Urothelium cell line (cell line): ENCODE measurements around the gene NIPAL4.

Experiments
- DNase-seq: peaks from one replicate; pipeline ENCODE4 v3.0.0; 2011; ENCODE audit warnings: low spot score, mixed read lengths
- FAIRE-seq: peaks from 2 replicates; lab custom pipeline; 2011; peaks lifted over from hg19 to GRCh38; lab: Jason Lieb, UNC

Gene NIPAL4

DNA sequence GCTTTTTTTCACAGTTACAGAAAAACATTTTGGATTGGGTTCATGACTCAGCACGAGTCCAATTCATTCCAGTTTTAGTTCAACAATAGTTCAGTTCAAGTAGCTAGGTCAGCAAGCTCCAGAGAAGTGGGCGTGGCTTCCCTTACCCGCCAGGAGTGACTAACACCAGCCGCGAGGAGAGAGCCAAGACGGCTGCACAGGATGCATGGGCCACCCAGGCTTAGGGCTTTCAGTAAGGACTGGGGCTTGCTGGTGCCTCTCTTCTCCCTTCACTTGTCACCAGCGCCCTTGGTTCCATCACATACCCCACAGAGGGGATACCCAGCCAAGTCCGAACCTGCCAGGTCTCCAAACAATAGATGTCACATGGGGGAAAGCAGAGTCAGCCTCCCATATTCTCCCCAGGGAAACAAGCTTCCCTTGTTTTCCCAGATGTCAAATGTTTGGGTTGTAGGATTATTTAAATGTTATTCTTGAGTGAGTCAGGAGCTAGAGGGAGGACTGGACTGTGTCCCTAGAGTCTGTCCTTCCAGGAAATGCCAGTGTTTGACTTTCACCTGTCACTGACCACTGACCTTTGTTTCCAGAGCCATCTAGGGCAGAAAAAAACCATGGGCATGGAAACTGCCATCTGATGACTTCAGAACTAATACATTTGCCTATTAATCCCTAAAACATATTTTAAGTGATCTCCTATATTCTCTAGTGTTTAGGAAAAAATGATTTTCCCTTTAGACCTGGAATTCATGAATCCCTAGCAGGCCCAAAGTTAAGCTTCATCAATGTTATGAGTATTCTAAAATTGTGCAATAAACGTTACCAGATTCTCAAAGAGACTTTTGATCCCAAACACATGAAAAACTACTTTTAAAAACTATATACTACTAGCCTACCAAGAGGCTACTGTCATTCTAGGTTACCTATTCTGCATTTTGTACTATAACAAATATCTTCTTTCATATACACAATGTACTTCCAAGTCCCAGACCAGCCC, 51.9 kb downstream of the NIPAL4 start:
- FAIRE-seq (no peak), DNase-seq (peak; percentile 92)

DNA sequence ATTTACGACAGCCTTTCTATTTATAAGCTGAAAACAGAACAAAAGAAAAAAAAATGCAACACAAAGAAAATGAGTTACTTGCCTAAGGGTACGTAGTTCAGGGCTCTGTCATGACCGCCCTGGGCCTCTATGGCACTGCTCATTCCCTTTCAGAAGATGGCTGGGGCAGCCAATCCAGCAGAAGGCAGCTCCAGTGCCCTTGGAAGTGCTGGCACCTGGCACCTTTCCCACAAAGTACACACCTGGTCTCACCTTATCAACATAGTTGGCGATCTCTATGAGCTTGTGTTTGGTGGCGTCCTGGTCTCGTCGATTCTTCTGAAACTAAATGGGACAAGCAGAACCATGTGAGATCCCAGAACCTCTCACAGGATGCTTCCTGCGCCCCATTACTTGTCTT, 53.2 kb downstream of the NIPAL4 start:
- FAIRE-seq: no peak
- no peak for DNase-seq

DNA sequence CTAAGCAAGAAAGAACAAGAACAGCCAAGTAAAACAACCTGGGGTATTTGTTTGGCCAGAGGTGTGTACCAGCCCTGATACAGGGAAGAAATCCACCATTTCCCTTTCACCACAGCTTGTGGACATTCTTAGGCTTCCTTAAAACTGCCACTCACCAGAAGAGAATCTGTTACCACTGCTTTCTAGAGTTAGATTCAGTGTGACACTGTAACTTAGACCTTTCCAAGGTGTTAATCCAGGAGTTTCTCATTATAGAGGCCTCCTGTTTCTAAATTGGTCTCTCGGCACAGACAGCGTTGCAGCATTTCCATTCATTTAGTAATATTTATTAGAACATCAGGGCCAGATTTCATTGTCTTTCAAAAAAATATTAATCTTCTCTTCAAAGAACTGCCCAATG, 55.0 kb downstream of the NIPAL4 start:
- FAIRE-seq: no peak
- DNase-seq: no peak

DNA sequence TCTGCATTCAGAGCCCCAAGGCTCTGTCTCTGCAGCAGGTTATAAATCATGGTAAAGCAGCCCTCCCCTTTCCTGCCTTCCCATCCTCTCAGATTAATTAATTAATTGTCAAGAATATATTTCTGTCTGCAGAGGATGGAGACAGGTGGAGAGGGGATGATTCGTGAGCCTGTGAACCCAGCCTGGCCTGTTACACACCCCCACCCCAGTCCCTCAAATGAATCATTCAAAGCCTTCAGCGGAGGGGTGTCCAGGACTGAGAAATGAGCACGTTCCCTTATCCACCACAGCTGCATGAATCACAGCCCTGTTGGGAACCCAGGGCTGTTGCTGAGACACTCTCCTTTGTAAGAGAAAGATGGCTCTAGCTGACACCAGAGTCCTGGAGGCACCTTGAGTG, 56.0 kb downstream of the NIPAL4 start:
- FAIRE-seq (no peak), DNase-seq (peak; percentile 31)

DNA sequence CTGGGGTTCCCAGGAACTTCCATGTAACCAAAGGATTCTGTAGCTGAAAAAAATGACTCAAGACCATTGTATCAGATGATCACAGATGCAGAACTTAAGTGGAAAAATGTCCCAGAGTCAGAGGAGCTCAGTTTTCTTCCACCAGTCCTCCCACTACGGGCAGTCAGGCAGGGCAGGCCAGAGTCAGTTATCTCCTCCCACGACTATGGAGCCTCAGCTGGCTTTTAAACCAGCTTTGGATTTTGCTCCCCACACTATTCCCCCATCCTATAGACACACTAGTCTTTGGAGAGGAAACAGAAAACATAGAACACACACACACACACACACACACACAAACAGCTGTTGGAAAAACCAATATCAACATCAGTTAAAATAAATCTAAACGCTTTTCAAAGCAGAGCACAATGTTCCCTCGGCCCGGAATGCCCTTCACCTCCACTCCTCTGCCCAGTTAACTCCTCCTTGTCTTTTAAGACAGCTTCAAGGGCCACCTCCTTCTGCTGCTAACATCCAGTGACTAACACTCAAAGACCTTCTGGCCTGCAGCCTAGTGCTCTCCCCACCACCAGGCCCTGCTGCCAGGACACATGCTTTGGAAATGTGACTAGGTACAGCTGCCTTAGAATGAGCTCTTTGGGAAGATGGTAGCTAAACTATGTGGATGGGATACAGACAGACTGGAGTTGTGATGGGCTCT, 56.8 kb downstream of the NIPAL4 start:
- FAIRE-seq (no peak), DNase-seq (peak; percentile 45)

DNA sequence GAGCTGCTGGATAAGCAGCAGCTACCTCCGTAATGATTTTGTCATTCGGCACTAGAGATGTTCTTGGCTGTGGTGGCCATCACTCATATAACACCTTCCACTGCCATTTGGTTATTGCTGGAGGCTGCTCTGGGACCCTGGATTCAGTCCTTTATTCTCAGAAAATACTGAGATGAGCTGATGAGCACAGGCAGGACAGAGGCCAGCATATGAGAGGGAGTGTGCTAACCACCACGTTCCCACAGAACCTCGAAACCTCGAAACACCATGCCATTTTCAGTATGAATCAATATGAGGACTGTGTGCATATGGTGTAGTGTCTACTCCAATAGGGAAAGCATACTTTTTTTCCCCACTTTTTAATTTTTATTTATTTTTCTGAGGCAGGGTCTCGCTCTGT, 59.0 kb downstream of the NIPAL4 start:
- DNase-seq: no peak
- no peak for FAIRE-seq

DNA sequence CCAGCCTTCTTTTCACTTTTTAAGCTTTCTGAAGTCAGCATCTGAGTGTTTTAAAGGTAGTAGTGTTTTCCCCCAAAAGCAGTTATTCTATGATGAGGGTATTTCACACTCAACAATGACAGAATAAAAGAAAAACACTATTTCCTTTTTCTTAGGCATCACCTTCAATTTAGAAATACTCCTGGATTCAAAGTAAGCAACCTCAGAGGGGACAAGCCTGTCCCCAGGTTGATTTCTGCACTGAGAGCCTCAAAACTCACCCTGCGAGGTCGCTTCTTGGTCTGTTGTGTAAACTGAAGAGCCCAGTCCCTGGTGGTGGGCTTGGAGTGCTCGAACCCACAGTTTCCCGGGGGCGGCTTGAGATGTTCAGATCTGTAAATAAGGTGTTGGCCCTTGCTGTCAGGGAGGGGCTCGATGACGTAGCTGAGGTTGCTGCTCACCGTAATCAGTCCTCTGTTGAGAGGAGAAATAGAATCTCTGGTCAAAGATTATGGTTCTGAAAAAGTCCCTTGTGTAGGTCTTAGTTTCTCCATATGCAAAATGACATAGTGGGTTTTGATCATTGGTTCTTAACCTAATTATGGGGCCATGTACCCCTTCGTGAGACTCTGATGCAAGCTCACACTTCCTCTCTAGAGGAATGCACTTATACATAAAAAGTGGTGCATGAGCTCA, 59.7 kb downstream of the NIPAL4 start:
- FAIRE-seq (no peak), DNase-seq (no peak)

DNA sequence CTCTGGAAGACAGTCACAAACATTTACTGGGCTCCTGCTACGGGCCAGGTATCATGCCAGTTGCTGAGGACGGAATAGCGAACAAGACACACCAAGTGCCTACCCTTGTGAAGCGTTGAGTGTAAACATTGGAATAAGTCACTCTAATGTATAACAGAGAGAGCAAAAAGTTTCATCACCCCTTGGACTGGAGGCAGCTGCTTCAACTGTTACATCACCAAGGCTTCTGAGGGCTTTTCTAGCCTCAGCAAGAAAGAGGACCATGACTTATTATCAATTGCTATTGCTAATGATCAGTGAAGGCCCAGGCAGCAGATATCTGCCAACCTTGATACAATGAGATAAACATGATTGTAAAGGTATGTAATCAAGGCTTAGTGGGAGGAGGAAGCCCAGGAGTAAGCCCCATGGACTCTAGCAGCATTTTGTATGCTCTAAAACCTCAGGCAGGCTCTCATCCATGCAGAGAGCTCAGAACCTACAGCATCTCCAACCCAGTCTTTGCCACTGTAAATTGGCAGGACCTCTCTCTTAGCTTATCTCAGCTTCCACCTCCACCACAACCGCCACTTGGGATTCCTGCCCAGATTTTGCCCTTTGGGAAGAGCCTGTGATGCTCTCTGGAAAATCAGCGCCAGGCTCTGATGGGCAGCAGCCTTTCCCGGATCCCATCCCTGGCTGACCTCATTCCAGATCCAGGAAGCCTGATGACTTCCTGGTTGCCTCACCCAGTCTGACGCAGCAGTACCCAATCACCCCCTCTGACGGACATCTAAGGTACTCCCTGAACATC, 61.1 kb downstream of the NIPAL4 start:
- DNase-seq (no peak), FAIRE-seq (no peak)

DNA sequence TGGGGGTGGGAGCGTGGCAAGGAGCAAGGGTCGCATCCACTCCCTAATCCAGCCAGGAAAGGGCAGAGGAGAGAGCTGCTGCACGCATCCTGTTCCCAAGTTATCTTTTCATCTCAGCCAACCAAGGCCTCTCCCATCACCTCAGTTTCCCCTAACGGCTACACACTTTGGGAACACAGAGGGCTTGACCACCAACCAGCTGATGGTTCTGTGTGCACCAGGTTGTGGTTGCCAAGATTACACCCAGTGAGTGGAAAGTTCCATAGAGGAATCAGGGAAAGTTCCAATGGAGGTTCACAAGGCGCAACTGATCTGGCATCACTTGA, 61.7 kb downstream of the NIPAL4 start:
- no peak for FAIRE-seq
- DNase-seq: no peak

DNA sequence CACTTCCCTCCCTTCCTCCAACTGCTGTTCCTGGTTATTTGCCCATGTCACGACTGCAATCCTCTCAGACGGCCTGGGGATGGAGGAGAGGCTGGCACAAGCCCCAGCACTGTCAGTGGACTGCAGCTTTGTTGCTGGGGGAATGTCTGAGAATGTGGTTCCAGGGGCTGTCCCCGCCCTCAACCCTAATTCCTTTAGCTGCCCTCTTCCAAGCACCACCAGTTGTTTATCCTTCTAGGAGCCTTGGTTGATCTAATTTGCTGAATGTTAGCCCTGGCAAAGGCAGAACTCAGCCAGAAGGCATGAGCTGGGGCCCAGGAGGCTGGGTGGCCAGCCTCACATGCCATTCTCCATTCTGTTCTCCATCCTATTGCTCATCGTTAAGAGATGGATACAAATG, 64.0 kb downstream of the NIPAL4 start:
- DNase-seq (no peak), FAIRE-seq (no peak)
